ENCODE results near the gene GLIS1.

- TF ChIP-seq POLR2AphosphoS5 (IDR thresholded peaks at IDR 0.05) (no peak), EP300 (conservative IDR thresholded peaks at IDR 0.05; ENCODE audit: poor library complexity, severe bottlenecking) (no peak), TAF1 (IDR thresholded peaks at IDR 0.05; ENCODE audit: low read depth) (no peak)
These were observed 51.5 kb downstream of the GLIS1 start for GRCh38 chr1:53687426-53687825.

Measured in neural cell (in vitro differentiated cells).